ENCODE data around the gene DPH2. TPM values are rescaled to one million over a fixed set of nuclear protein-coding genes. Genes with fewer than 3 reads are reported as not detected.
A peak's percentile ranks its signal among the peaks of the same experiment; 100 is the strongest.

Gene DPH2
- total and polyA plus RNA-seq, 7 donors, result 10.7 to 37.2 (median 12.1) TPM

GRCh38 chr1:43978264-43978550 is 8.4 kb downstream of the DPH2 start:
- no peak for TF ChIP-seq POLR2A (IDR thresholded peaks at IDR 0.05)
- TF ChIP-seq EP300 (IDR thresholded peaks at IDR 0.05), result no peak
- TF ChIP-seq CTCF (IDR thresholded peaks at IDR 0.05), result no peak
- no peak for TF ChIP-seq POLR2AphosphoS5 (IDR thresholded peaks at IDR 0.05)
- peaks cover 0 to 63% (median 52%) of the 10 kb centered on the region in 4 donors for H3K4me1 ChIP-seq
- no peak for DNase-seq
- 50 to 77% methylated on average over 5 of the region's 5 CpGs for WGBS, 2 donors
- no peaks in the 10 kb centered on the region for H3K27me3 ChIP-seq
- no peaks in the 10 kb centered on the region for H3K9me3 ChIP-seq
- intact Hi-C loops (cut with DNase I), result no loop called here
- H3K36me3 ChIP-seq, result peaks cover 0 to 23% (median 11%) of the 10 kb centered on the region in 4 donors
- H3K27ac ChIP-seq, result peak overlapping the region in 2 of 4 donors; percentile 58 to 63
- peak overlapping the region in 1 of 4 donors; percentile 91 for H3K4me3 ChIP-seq

DNA sequence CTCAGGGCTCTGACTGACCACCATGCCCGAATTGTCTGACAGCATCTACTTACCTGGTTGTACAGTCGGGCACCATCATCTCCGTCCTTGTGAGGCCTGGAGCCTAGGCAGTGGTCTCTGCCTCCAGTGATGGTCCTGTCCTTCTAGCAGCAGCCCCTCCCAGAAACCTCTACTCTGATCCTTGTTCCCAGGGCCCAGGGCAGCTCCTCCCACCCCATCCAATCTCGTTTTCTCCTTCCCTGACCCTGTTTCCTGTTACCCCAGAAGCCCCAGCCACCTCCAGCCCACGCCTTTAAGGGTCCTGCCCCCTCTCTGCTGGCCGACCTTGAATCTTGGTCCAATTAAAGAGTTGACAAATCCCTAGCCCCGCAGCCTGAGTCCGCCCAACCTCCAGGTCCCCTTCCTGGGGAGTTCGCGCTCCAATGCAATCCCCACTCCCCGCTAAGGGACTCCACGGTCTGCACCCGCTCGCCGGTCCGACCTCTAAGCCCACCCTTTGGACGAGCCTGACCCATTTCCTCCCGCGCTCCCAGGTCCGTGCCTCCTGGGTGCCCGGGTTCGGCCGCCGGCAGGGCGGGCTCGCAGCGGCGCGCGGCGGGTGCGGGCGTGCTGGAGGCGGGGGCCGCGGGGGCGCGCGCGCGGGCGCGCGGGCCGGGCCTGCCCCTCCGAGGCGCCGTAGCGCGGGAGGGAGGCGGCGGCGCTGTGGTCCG is 8.9 kb downstream of the DPH2 start, which contains the start of gene B4GALT2:
B4GALT2 (plus strand) TSS at position 660 of the 710 bp plus-strand sequence. CDS start 1,951 bp downstream, outside the sequence.
- 4 to 6% methylated on average over 54 of the region's 54 CpGs for WGBS, 2 donors
- TF ChIP-seq EP300 (IDR thresholded peaks at IDR 0.05) (no peak), POLR2AphosphoS5 (IDR thresholded peaks at IDR 0.05) (peak in 1 of 4 donors; percentile 28), POLR2A (IDR thresholded peaks at IDR 0.05) (no peak)
- H3K36me3 ChIP-seq, result peaks cover 0 to 23% (median 11%) of the 10 kb centered on the region in 4 donors
- H3K27me3 ChIP-seq, result no peaks in the 10 kb centered on the region
- H3K4me1 ChIP-seq, result peaks cover 0 to 62% (median 52%) of the 10 kb centered on the region in 4 donors
- intact Hi-C loops (cut with DNase I), result no loop called here
- no peaks in the 10 kb centered on the region for H3K9me3 ChIP-seq
- H3K27ac ChIP-seq, result peak within 1 kb of the TSS; percentile 57 to 77 (median 74)
- no peak for DNase-seq
- H3K4me3 ChIP-seq, result peak within 1 kb of the TSS; percentile 73 to 92 (median 84)

GRCh38 chr1:43979261-43979527 is 9.4 kb downstream of the DPH2 start:
- peak overlapping the region; percentile 57 to 77 (median 74) for H3K27ac ChIP-seq

DNA sequence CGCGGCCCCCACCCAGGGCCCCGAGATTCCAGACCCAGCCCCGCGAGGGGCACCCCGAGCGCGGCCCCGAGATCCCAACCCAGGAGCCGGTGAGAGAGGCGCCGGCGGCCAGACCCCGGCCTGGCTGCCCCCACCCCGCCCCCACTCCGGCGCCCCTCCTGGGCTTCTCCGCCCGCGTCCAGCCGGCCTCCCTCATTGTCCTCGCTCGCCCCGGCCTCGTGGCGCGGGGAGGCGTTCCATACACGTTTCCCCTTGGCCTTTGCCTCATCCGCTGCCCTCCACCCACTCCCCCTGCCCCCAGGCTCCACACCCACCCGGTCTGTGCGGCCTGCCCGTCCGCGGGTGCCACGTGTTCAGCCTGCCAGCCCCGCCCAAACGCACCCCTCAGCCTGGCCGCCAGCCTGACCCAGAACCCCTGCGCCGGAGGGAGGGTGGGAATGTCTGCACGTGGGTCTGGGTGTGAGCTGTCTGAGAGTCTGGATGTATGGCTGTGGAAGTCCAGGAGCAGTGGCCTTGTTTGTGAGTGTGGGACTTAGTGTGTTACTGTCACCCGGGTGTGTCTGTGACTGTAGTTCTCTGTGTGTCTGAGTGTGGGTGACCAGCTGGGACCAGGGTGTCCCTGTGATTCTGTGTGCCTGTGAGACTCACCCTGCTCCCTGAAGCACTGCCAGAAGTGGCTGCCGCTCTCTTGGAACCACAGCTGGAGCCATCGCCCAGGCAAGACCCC is 9.9 kb downstream of the DPH2 start:
- DNase-seq, result no peak
- peak overlapping the region; percentile 57 to 77 (median 74) for H3K27ac ChIP-seq
- WGBS, 2 donors, result 3 to 4% methylated on average over 45 of the region's 45 CpGs
- peaks cover 0 to 57% (median 47%) of the 10 kb centered on the region in 4 donors for H3K4me1 ChIP-seq
- peak overlapping the region; percentile 73 to 92 (median 84) for H3K4me3 ChIP-seq
- no peak for TF ChIP-seq EP300 (IDR thresholded peaks at IDR 0.05)
- TF ChIP-seq POLR2AphosphoS5 (IDR thresholded peaks at IDR 0.05), result no peak
- peaks cover 0 to 23% (median 11%) of the 10 kb centered on the region in 4 donors for H3K36me3 ChIP-seq
- H3K27me3 ChIP-seq, result no peaks in the 10 kb centered on the region
- no peaks in the 10 kb centered on the region for H3K9me3 ChIP-seq
- intact Hi-C loops (cut with DNase I), result no loop called here

More at GRCh38 chr1:43979261-43979527, 9.4 kb downstream of the DPH2 start:
- peaks cover 0 to 23% (median 11%) of the 10 kb centered on the region in 4 donors for H3K36me3 ChIP-seq
- DNase-seq, result no peak
- no peaks in the 10 kb centered on the region for H3K27me3 ChIP-seq
- no peak for TF ChIP-seq CTCF (IDR thresholded peaks at IDR 0.05)
- TF ChIP-seq POLR2AphosphoS5 (IDR thresholded peaks at IDR 0.05), result no peak
- no peak for TF ChIP-seq POLR2A (IDR thresholded peaks at IDR 0.05)
- no peak for TF ChIP-seq EP300 (IDR thresholded peaks at IDR 0.05)
- H3K4me1 ChIP-seq, result peaks cover 0 to 57% (median 50%) of the 10 kb centered on the region in 4 donors
- intact Hi-C loops (cut with DNase I), result no loop called here
- 0% methylated on average over 45 of the region's 45 CpGs for WGBS, 2 donors
- H3K4me3 ChIP-seq, result peak overlapping the region; percentile 73 to 92 (median 84)
- H3K9me3 ChIP-seq, result no peaks in the 10 kb centered on the region

- peaks cover 0 to 29% (median 11%) of the 10 kb centered on the region in 4 donors for H3K36me3 ChIP-seq
- peaks cover 0 to 54% (median 46%) of the 10 kb centered on the region in 4 donors for H3K4me1 ChIP-seq
- TF ChIP-seq EP300 (IDR thresholded peaks at IDR 0.05) (no peak), CTCF (IDR thresholded peaks at IDR 0.05) (no peak), POLR2AphosphoS5 (IDR thresholded peaks at IDR 0.05) (no peak)
- no peak for DNase-seq
- WGBS, 2 donors, result 37 to 71% methylated on average over 13 of the region's 13 CpGs
- no peaks in the 10 kb centered on the region for H3K27me3 ChIP-seq
- H3K4me3 ChIP-seq, result peak overlapping the region in 3 of 4 donors; percentile 78 to 92 (median 91)
- H3K27ac ChIP-seq, result peak overlapping the region in 3 of 4 donors; percentile 71 to 77 (median 76)
- intact Hi-C loops (cut with DNase I), result no loop called here
- H3K9me3 ChIP-seq, result no peaks in the 10 kb centered on the region
Measured at GRCh38 chr1:43980255-43981134, 10.7 kb downstream of the DPH2 start.

Data from sigmoid colon (tissue), 7 donors.